GM19324 (cell line): ENCODE measurements around the gene SPRR3.

Experiments
- ATAC-seq: cut with Tn5 transposase; IDR thresholded peaks from one replicate; pipeline ENCODE4 v1.9.1; 2021; ENCODE audit warnings: mild to moderate bottlenecking, moderate library complexity; ENCODE audit not compliant: unreplicated experiment, low FRiP score

Gene SPRR3

GRCh38 chr1:153001382-153001781 is at the start of gene SPRR3:
Gene SPRR3, plus strand, starts transcription at chr1:153001749. Its CDS starts 1,272 bp downstream, at chr1:153003021.
- ATAC-seq = no peak

GRCh38 chr1:152953761-152954160 is 47.8 kb upstream of the SPRR3 start:
- no peak for ATAC-seq

- ATAC-seq = no peak
Measured at GRCh38 chr1:152954436-152954835, 47.1 kb upstream of the SPRR3 start.

DNA sequence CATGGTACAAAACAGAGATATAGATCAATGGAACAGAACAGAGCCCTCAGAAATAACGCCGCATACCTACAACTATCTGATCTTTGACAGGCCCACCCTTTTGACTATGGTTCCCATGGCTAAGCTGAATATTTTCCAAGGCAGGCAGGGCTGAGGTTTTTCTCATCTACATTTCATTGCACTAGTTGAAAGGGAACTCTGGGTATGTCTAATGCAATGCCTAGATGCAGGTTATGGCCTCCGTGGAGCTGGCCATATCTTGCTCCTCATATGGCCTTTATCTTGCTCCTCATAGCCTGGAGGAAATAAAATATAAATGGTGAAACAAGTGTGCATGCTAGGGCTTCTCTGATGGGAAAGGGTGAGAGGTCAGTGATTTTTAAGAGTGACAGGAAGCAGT is 44.0 kb upstream of the SPRR3 start:
- no peak for ATAC-seq

DNA sequence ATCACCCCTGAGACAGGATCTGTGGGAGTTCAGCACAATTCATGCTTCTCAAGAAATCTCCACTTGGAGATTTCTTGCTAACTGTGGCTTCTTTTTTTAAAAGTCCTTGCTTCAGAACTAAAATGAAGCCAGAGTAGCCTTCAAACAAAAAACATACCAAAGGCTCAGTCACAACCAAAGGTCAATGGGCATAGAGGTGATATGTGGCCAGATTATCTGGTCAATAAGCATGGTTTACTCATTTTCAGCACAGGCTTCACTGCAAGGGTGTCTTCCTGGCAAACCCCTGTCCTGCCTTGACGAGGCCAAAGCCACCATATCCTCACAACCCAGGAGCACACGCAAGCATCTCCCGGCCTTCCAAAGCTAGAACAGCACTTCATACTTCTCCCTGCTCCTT is 42.3 kb upstream of the SPRR3 start:
- no peak for ATAC-seq

DNA sequence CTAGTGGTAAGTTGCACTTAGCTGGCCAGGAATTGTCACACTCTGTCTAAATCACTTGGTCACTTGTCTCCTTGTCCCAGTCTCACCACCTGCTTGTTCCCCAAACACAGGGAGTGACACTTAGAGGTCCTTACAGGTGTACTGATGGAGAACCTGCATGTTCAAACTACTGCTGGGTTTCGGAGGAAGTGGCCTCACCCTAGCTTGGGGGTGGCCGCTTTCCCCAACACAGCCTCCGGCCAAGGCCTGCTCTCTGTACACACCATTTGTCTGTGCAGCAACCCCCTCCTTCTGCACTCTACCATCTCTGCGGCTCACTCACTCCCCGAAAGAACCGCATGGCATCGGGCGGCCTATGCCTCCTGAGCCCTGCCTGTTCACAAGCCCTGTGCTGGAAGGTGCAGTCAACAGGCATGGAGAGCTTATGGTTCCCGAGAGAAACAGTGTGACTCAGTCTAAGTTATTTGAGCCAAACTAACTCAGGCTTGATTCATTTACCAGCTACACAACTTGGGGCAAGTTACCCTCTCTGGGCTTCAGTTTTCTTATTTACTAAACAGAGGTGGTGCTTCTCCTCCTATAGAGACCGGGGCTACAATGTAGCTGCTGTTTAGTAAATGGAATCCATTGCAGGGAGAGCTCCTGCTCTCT is 41.6 kb upstream of the SPRR3 start:
- ATAC-seq = no peak

DNA sequence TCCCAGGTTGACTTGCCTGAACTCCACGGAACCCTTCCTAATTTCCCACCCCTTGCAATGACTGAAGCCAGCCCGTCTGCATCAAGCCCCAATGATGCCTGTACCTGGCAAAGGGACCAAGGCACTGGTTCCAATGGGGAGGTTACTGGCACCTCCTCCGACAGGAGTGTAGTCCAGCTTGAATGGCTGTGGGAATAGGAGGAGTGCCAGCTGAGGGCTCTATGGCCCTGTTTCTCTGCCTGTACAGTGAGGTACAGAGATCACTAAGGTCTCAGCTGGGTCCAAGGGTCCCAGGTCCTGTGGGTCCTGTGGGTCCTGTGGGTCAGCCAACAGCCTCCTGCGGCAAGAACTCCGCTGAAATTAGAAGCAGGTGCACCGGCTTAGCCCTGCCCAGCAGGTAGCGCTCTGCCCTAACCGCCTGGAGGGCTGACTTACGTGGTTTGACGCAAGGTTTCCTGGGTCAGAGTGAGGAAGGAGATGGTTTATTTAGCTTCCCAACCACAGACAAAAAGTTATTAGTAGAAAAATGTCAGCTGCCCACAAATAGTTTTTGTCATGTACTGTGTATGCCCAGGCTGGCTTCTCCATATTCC is 41.0 kb upstream of the SPRR3 start:
- no peak for ATAC-seq

- no peak for ATAC-seq
Measured at GRCh38 chr1:152961226-152961891, 40.2 kb upstream of the SPRR3 start.

- ATAC-seq = no peak
Measured at GRCh38 chr1:152962876-152963415, 38.6 kb upstream of the SPRR3 start.

DNA sequence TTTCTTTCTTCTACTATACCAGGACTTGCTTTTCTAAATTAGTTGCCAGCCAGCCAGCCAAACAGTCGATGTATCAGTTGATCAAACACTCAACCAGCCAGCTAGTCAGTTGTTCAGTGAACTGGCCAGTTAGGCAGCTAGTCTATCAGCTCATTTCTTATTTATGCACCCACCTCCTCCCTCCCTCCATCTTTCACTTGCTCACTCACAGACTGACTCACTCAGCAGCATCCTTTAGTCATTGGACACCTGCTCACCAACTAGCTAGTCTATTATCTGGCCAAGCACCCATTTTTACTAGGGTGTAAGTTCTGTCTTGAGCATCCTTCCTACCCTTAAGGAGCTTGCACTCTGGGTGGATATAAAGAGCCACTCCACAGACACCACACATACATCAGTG is 37.0 kb upstream of the SPRR3 start:
- ATAC-seq = no peak

DNA sequence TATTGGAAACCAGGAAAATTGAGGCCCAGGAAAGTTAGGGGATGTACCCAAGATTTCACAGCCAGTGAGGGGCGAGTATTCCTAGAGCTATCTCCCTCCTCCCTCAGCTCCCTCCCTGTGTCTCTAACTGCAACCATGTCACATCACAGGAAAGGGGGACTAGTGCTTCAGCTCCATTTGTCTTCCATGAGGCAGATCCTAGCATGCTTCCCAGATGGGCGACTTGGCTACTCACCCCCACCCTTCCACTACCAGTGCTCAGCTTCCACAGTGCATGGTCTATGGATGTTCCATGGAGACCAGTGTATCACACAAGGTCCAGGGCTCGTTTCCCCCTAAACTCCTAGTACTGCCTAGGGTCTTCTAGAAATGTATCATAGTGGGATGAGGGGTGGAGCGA is 35.7 kb upstream of the SPRR3 start:
- no peak for ATAC-seq

DNA sequence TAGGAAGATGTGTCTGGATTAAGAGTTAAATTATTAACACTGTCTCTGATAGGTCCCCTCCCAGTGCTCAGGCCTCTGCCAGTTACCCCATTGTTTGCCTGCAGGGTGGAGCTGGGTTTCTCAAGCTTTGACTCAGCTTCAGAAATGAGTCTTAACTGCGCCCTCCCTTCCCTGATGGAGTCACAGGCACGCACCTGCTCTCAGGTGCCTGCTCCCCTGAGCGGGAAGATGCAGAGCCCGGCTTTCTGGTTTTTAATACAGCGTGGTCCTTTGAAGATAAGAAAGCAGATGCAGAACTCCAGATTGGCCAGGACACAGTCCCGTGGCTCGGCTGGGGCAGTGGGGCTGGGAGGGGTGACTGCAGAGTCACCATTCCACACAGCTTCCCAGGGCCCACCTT is 34.3 kb upstream of the SPRR3 start:
- ATAC-seq = no peak

DNA sequence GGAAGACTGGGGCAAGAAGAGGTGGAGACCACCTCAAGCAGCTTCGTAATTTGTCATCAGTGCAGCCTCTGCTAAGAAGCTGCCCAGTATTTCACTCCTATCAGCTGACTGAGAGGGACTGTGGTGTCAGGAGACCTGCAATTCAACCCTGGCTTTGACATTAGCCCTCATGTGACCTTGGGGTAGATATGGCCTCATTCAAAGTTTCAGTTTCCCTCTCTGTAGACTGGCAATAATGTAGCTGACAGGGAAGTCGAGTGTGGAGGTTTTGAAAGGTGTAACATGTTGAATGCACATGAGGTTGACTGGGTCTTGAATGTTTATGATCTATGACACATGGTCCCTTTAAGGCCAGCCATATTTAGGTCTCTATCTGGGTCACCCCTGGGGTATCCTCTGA is 33.3 kb upstream of the SPRR3 start:
- no peak for ATAC-seq

GRCh38 chr1:152969036-152969435 is 32.5 kb upstream of the SPRR3 start:
- ATAC-seq = no peak

GRCh38 chr1:152970495-152970894 is 31.1 kb upstream of the SPRR3 start, which contains the start of gene SPRR4:
Gene SPRR4, plus strand, starts transcription at chr1:152970648. Its CDS starts 1,243 bp downstream, at chr1:152971891.
- no peak for ATAC-seq

DNA sequence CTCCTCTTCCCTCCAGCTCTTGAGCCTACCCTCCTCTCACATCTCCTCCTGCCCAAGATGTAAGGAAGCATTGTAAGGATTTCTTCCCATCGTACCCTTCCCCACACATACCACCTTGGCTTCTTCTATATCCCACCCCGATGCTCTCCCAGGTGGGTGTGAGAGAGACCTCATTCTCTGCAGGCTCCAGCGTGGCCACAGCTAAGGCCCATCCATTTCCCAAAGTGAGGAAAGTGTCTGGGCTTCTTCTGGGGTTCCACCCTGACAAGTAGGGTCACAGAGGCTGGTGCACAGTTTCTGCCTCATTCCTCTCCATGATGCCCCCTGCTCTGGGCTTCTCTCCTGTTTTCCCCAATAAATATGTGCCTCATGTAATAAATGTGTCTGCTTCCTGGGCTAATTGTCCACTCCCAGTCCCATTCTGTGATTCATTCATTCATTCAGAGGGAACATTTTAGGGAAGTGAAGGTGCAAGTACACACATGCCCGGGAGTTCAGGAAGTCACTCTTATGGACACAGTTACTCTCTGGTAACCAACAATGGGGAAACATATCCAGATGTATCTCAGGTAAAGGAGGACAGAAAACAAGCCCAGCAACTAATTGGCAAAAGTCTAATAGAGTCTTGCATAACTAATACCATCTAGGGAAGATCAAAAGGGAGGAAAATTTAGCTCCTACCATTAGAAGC is 29.2 kb upstream of the SPRR3 start:
- ATAC-seq = no peak

DNA sequence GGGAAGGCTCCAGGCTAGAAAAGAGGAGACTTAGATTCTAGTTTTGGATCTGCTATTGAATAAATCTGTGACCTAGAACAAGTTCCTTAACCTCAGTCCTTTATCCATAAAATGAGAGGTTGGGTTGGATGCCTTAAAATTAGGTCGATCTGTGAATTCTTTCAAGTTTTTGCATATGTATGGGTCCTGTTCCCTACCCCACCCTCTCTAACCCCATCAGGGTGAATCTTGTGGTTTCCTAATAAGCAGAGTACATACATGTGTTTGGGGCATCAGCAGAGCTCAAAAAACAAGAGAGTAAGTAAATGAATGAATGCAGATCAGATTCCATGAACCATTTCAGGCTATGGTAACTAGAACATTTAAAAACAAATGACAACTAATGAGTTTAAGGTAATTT is 24.9 kb upstream of the SPRR3 start:
- no peak for ATAC-seq

GRCh38 chr1:152977614-152978013 is 23.9 kb upstream of the SPRR3 start:
- ATAC-seq = no peak

DNA sequence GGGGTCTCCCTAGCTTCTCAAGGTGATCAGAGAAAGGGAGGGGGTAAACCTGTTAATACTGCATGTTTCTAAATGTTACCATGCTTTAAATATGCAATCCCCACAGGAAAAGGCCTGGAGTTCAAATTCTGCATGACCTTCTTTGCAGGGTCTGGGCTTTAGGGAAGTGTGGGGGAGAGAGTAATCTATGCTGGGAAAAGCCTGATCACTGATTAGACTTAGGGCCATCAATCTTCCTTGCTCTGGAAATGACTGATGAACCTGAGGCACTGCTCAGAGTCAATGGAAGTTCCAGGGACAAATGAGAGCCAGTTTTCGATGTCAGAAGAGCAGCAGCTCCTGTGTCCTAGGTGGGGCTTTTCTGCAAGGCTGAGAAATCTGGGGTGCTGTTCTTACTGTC is 20.9 kb upstream of the SPRR3 start:
- no peak for ATAC-seq

DNA sequence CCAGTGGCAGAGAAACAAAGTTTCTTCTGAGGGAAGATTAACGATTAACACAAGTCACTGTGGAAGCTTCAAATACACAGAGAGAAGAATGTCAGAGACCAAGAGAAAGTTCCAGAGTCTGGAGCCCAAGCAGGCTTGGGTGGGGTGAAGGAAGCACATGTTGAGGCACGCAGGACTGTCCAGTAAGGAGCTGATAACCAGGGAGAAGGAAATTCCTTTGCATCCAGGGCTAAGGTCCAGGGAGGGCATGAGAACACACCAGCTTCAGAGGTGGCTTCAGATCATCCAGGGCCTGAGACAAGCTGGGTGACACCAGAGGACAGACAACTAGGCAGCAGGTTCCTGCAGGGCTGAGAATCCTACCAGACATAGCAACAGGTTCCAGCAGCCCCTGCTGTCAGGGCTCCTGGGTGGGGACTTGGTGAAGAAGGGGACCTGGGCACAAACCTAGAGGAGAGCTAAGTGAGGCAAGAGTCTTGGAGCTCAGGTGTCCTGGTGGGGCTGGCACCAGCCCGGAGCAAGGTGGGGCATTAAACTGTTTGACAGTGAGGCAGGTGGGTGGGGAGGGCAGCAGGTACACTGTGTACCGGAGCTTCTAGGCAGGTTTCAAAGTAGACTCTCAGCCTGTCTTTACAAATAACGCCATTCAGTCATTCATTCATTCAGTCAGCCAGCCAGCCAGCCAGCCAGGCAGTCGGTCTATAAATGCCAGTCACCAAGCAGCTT is 20.2 kb upstream of the SPRR3 start:
- ATAC-seq = no peak
